ENCODE results near the gene GGT5. TPM values are rescaled to one million over a fixed set of nuclear protein-coding genes. Genes with fewer than 3 reads are reported as not detected.
"Not testable (repeated sequence)": the region's sequence is repeated elsewhere in the genome, so short reads cannot be mapped to it uniquely, and the experiment has no call there.

Gene GGT5
- polyA plus RNA-seq, 4 donors, result 0.67 to 31.2 (median 10.0) TPM

GRCh38 chr22:24285245-24285644 lies 40.4 kb upstream of the GGT5 start:
- H3K4me3 ChIP-seq (ENCODE audit: low read depth in 1 of 3, low read length in 3 of 3), result no peak overlapping the region
- DNase-seq (no peak), FAIRE-seq (no peak)
- peaks cover 0 to 2% (median 0%) of the 10 kb centered on the region in 3 donors for H3K36me3 ChIP-seq (ENCODE audit: control insufficient read depth in 3 of 3, insufficient read depth in 2 of 3, low read depth in 1 of 3, low read length in 3 of 3)
- peaks cover 2 to 13% (median 3%) of the 10 kb centered on the region in 3 donors for H3K4me1 ChIP-seq (ENCODE audit: control insufficient read depth in 3 of 3, insufficient read depth in 2 of 3, low read depth in 1 of 3, low read length in 2 of 3)
- 46 to 74% (median 65%) methylated on average over 4 of the region's 4 CpGs for WGBS, 3 donors
- no peaks in the 10 kb centered on the region for H3K9me3 ChIP-seq (ENCODE audit: control insufficient read depth in 2 of 2, insufficient read depth in 1 of 2, low read depth in 1 of 2, low read length in 1 of 2)
- H3K27me3 ChIP-seq (ENCODE audit: control insufficient read depth in 3 of 3, insufficient read depth in 3 of 3, low read length in 3 of 3), result no peaks in the 10 kb centered on the region
- peak overlapping the region in 1 of 3 donors; percentile 54 for H3K27ac ChIP-seq (ENCODE audit: low read depth in 1 of 3, low read length in 2 of 3)

DNA sequence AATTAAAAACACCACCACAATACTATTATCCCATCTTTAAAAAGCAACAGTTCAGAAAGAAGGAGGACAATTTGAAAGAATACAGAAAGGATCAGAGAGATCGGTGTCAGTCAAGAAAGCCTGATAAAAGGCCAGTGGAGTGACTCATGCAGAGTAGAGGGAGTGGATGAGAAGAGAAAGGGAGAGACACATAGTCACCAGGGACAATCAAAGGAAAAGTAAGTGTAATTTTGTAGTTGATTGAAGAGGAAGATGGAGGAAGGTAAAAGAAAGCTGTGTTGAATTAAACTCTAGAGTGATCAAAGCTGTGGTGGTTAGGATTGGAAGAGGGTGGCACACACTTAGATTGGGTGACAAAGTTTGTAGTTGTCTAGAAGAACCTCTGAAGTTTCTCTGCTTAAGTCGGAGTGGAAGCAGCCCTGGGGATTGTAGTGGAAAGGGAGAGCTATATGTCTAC lies 39.9 kb upstream of the GGT5 start:
- H3K4me1 ChIP-seq (ENCODE audit: control insufficient read depth in 3 of 3, insufficient read depth in 2 of 3, low read depth in 1 of 3, low read length in 2 of 3), result peaks cover 2 to 9% (median 3%) of the 10 kb centered on the region in 3 donors
- 57 to 69% (median 60%) methylated on average over 2 of the region's 2 CpGs for WGBS, 3 donors
- FAIRE-seq (no peak), DNase-seq (peak in 1 of 2 donors; percentile 56)
- no peaks in the 10 kb centered on the region for H3K9me3 ChIP-seq (ENCODE audit: control insufficient read depth in 2 of 2, insufficient read depth in 1 of 2, low read depth in 1 of 2, low read length in 1 of 2)
- no peak overlapping the region for H3K4me3 ChIP-seq (ENCODE audit: low read depth in 1 of 3, low read length in 3 of 3)
- H3K27me3 ChIP-seq (ENCODE audit: control insufficient read depth in 3 of 3, insufficient read depth in 3 of 3, low read length in 3 of 3), result no peaks in the 10 kb centered on the region
- H3K36me3 ChIP-seq (ENCODE audit: control insufficient read depth in 3 of 3, insufficient read depth in 2 of 3, low read depth in 1 of 3, low read length in 3 of 3), result peaks cover 0 to 2% (median 0%) of the 10 kb centered on the region in 3 donors
- peak overlapping the region in 1 of 3 donors; percentile 54 for H3K27ac ChIP-seq (ENCODE audit: low read depth in 1 of 3, low read length in 2 of 3)

DNA sequence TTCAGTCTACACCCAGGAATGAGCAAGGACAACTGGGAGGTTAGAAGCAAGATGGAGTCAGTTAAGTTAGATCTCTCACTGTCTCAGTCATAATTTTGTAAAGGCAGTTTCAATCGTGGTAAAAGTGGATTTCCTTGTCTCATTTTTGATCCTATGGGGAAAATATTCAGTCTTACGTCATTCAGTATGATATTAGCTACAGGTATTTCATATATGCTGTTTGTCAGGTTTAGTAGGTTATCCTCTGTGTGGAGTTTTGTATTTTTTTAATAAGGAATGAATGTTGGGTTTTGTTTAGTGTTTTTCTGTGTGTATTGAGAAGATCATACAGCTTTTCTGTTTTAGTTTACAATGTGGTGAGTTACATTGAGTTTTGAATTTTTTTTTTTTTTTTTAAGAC lies 37.5 kb upstream of the GGT5 start:
- 67 to 84% (median 79%) methylated on average over 2 of the region's 2 CpGs for WGBS, 3 donors
- no peak for FAIRE-seq
- Histone ChIP-seq H3K4me3 (ENCODE audit: low read depth in 1 of 3, low read length in 3 of 3) (no peak overlapping the region), H3K27ac (ENCODE audit: low read depth in 1 of 3, low read length in 2 of 3) (no peak overlapping the region), H3K36me3 (ENCODE audit: control insufficient read depth in 3 of 3, insufficient read depth in 2 of 3, low read depth in 1 of 3, low read length in 3 of 3) (peaks cover 0 to 2% (median 0%) of the 10 kb centered on the region in 3 donors), H3K27me3 (ENCODE audit: control insufficient read depth in 3 of 3, insufficient read depth in 3 of 3, low read length in 3 of 3) (no peaks in the 10 kb centered on the region), H3K9me3 (ENCODE audit: control insufficient read depth in 2 of 2, insufficient read depth in 1 of 2, low read depth in 1 of 2, low read length in 1 of 2) (no peaks in the 10 kb centered on the region), H3K4me1 (ENCODE audit: control insufficient read depth in 3 of 3, insufficient read depth in 2 of 3, low read depth in 1 of 3, low read length in 2 of 3) (peaks cover 2 to 8% (median 3%) of the 10 kb centered on the region in 3 donors)
- DNase-seq, result no peak

- not testable (repeated sequence) for H3K27ac ChIP-seq (ENCODE audit: low read depth in 1 of 3, low read length in 2 of 3); FAIRE-seq; H3K36me3 ChIP-seq (ENCODE audit: control insufficient read depth in 3 of 3, insufficient read depth in 2 of 3, low read depth in 1 of 3, low read length in 3 of 3); H3K4me3 ChIP-seq (ENCODE audit: low read depth in 1 of 3, low read length in 3 of 3); H3K27me3 ChIP-seq (ENCODE audit: control insufficient read depth in 3 of 3, insufficient read depth in 3 of 3, low read length in 3 of 3); H3K9me3 ChIP-seq (ENCODE audit: control insufficient read depth in 2 of 2, insufficient read depth in 1 of 2, low read depth in 1 of 2, low read length in 1 of 2); DNase-seq; H3K4me1 ChIP-seq (ENCODE audit: control insufficient read depth in 3 of 3, insufficient read depth in 2 of 3, low read depth in 1 of 3, low read length in 2 of 3)
- WGBS, 3 donors, result 96 to 100% (median 100%) methylated on average over 1 of the region's 1 CpG
These were observed 35.5 kb upstream of the GGT5 start for GRCh38 chr22:24280363-24280762.

DNA sequence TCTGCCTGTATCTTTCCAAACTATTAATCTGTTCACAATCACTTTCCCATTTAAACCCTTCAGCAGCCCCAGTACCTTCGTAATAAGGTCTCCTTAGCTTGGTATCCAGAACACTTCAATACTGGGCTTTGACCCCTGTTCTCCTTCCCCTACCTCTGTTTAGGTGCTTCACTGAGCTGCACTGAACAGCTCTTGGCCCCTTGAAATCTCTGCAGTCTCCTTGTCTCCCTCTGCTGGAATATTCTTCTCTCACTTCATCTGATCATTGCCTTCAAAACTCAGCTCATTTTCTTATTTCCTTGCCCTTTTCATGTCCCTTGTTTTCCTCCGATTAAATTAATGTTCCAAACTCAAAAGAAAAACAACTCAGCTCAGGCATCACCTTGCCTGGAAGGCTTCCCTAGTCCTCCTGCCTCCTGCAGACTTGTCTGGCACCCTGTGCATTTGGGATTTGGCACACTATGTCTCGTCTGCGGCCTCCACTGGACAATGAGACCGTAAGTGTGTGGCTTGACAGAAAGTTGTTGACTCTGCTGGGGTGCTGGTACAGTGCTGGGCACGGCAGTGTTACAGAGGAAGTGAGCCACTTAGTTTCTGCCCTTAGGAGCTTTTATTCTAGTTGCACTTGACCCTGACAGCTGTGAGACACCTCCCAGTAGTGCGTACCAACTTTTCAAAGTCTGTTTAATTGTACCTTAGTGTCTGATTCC lies 30.0 kb upstream of the GGT5 start:
- H3K4me1 ChIP-seq (ENCODE audit: control insufficient read depth in 3 of 3, insufficient read depth in 2 of 3, low read depth in 1 of 3, low read length in 2 of 3); H3K36me3 ChIP-seq (ENCODE audit: control insufficient read depth in 3 of 3, insufficient read depth in 2 of 3, low read depth in 1 of 3, low read length in 3 of 3); H3K4me3 ChIP-seq (ENCODE audit: low read depth in 1 of 3, low read length in 3 of 3); DNase-seq; FAIRE-seq; H3K9me3 ChIP-seq (ENCODE audit: control insufficient read depth in 2 of 2, insufficient read depth in 1 of 2, low read depth in 1 of 2, low read length in 1 of 2); H3K27me3 ChIP-seq (ENCODE audit: control insufficient read depth in 3 of 3, insufficient read depth in 3 of 3, low read length in 3 of 3): not testable (repeated sequence)
- 49 to 53% (median 52%) methylated on average over 6 of the region's 7 CpGs for WGBS, 3 donors
- H3K27ac ChIP-seq (ENCODE audit: low read depth in 1 of 3, low read length in 2 of 3), result peak overlapping the region in 1 of 3 donors; percentile 38

DNA sequence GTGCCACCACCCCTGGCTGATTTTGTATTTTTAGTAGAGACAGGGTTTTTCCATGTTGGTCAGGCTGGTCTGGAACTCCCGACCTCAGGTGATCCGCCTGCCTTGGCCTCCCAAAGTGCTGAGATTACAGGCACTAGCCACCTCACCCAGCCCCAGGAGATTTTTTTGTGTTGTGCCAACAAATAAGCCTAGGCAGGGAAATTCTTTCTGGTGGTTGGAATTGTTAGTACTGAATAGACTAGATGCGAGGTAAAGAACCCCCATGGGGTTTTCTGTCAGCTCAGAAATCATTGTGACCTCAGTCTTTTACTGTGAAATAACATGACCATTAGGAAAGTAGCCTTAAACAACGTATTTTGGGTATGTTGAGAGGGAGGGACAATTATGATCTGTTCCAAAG lies 29.0 kb upstream of the GGT5 start:
- not testable (repeated sequence) for H3K4me3 ChIP-seq (ENCODE audit: low read depth in 1 of 3, low read length in 3 of 3); H3K9me3 ChIP-seq (ENCODE audit: control insufficient read depth in 2 of 2, insufficient read depth in 1 of 2, low read depth in 1 of 2, low read length in 1 of 2); H3K4me1 ChIP-seq (ENCODE audit: control insufficient read depth in 3 of 3, insufficient read depth in 2 of 3, low read depth in 1 of 3, low read length in 2 of 3); H3K36me3 ChIP-seq (ENCODE audit: control insufficient read depth in 3 of 3, insufficient read depth in 2 of 3, low read depth in 1 of 3, low read length in 3 of 3); H3K27me3 ChIP-seq (ENCODE audit: control insufficient read depth in 3 of 3, insufficient read depth in 3 of 3, low read length in 3 of 3); DNase-seq; H3K27ac ChIP-seq (ENCODE audit: low read depth in 1 of 3, low read length in 2 of 3); FAIRE-seq
- 71 to 81% (median 79%) methylated on average over 4 of the region's 4 CpGs for WGBS, 3 donors

DNA sequence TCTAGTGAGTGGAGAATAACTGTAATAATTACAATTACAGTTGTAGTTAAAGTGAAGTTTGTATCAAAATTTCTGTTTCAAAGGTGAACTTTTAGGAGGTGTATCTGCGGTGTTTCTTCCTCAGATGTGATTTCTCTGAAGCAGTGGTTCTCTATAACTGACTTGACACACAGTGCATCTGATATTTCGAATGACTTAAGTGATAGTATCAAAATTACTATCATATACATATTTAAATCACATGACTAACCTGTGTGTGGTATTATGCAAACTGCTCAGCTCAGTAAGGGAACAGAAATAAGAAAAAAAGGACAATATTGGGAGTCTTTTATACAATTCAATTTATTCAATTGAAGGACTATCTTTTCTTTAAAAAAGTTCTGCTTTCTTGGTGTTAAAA lies 28.1 kb upstream of the GGT5 start:
- H3K36me3 ChIP-seq (ENCODE audit: control insufficient read depth in 3 of 3, insufficient read depth in 2 of 3, low read depth in 1 of 3, low read length in 3 of 3); H3K27me3 ChIP-seq (ENCODE audit: control insufficient read depth in 3 of 3, insufficient read depth in 3 of 3, low read length in 3 of 3); H3K27ac ChIP-seq (ENCODE audit: low read depth in 1 of 3, low read length in 2 of 3); H3K4me1 ChIP-seq (ENCODE audit: control insufficient read depth in 3 of 3, insufficient read depth in 2 of 3, low read depth in 1 of 3, low read length in 2 of 3); H3K9me3 ChIP-seq (ENCODE audit: control insufficient read depth in 2 of 2, insufficient read depth in 1 of 2, low read depth in 1 of 2, low read length in 1 of 2); DNase-seq; H3K4me3 ChIP-seq (ENCODE audit: low read depth in 1 of 3, low read length in 3 of 3); FAIRE-seq: not testable (repeated sequence)
- WGBS, 3 donors, result 60 to 82% (median 71%) methylated on average over 2 of the region's 2 CpGs

DNA sequence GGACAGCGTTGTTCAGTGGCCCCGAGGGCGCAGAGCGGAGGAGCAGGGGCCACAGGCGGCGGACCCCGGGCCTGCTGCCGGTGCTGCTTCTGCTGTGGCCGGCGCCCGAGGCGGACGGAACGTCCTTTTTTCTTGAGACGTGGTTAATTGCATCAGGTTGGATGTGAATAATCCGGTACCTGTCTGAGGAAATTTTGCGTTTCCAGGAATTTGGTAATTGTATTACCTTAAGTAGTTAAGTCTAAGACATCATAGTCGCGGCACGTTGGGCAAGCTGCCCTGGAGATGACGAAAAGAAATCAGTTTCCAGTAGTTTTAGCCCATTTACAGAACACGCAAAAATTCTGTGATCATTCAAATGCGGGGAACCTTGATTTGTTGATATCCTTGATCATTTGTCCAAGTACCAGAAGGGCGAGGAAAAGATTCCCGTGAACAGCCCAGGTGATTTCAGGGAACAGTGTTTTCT lies 26.5 kb upstream of the GGT5 start:
- Histone ChIP-seq H3K4me1 (ENCODE audit: control insufficient read depth in 3 of 3, insufficient read depth in 2 of 3, low read depth in 1 of 3, low read length in 2 of 3) (peaks cover 3 to 9% (median 5%) of the 10 kb centered on the region in 3 donors), H3K4me3 (ENCODE audit: low read depth in 1 of 3, low read length in 3 of 3) (peak overlapping the region; percentile 75 to 96 (median 93)), H3K27ac (ENCODE audit: low read depth in 1 of 3, low read length in 2 of 3) (peak overlapping the region; percentile 86 to 99 (median 95)), H3K9me3 (ENCODE audit: control insufficient read depth in 2 of 2, insufficient read depth in 1 of 2, low read depth in 1 of 2, low read length in 1 of 2) (no peaks in the 10 kb centered on the region), H3K27me3 (ENCODE audit: control insufficient read depth in 3 of 3, insufficient read depth in 3 of 3, low read length in 3 of 3) (no peaks in the 10 kb centered on the region), H3K36me3 (ENCODE audit: control insufficient read depth in 3 of 3, insufficient read depth in 2 of 3, low read depth in 1 of 3, low read length in 3 of 3) (no peaks in the 10 kb centered on the region)
- WGBS, 3 donors, result 1 to 2% (median 1%) methylated on average over 25 of the region's 25 CpGs
- DNase-seq (no peak), FAIRE-seq (no peak)

All from small intestine (tissue), 7 donors.